ENCODE measurements around the gene CLDN6. TPM values are rescaled to one million over a fixed set of nuclear protein-coding genes. Genes with fewer than 3 reads are reported as not detected.
A peak's percentile ranks its signal among the peaks of the same experiment; 100 is the strongest.

Gene CLDN6
- total RNA-seq, 1 donor from 2014 or later = 33.0 TPM

- DNase-seq (ENCODE audit: low spot score) = no peak
- peaks cover 6% of the 10 kb centered on the region for H3K36me3 Mint-ChIP-seq (ENCODE audit: low read depth, unreplicated experiment)
- H3K4me1 Mint-ChIP-seq (ENCODE audit: unreplicated experiment) = peaks cover 3% of the 10 kb centered on the region
- peaks cover 13% of the 10 kb centered on the region for H3K27me3 Mint-ChIP-seq (ENCODE audit: unreplicated experiment)
- no peaks in the 10 kb centered on the region for H3K9me3 Mint-ChIP-seq (ENCODE audit: unreplicated experiment)
- H3K4me3 Mint-ChIP-seq (ENCODE audit: unreplicated experiment) = no peak overlapping the region
- no peak for TF ChIP-seq CTCF (IDR thresholded peaks at IDR 0.05; ENCODE audit: unreplicated experiment)
- H3K27ac Mint-ChIP-seq (ENCODE audit: unreplicated experiment) = no peak overlapping the region
Measured at GRCh38 chr16:3029491-3030221, 11.7 kb upstream of the CLDN6 start.

GRCh38 chr16:3028716-3029319 is 10.8 kb upstream of the CLDN6 start:
- Mint-ChIP-seq H3K9me3 (ENCODE audit: unreplicated experiment) (no peaks in the 10 kb centered on the region), H3K4me1 (ENCODE audit: unreplicated experiment) (peaks cover 5% of the 10 kb centered on the region), H3K36me3 (ENCODE audit: low read depth, unreplicated experiment) (peaks cover 6% of the 10 kb centered on the region), H3K4me3 (ENCODE audit: unreplicated experiment) (no peak overlapping the region), H3K27me3 (ENCODE audit: unreplicated experiment) (peaks cover 17% of the 10 kb centered on the region), H3K27ac (ENCODE audit: unreplicated experiment) (no peak overlapping the region)
- no peak for TF ChIP-seq CTCF (IDR thresholded peaks at IDR 0.05; ENCODE audit: unreplicated experiment)
- DNase-seq (ENCODE audit: low spot score) = no peak

- no peak overlapping the region for H3K4me3 Mint-ChIP-seq (ENCODE audit: unreplicated experiment)
- peaks cover 18% of the 10 kb centered on the region for H3K27me3 Mint-ChIP-seq (ENCODE audit: unreplicated experiment)
- H3K36me3 Mint-ChIP-seq (ENCODE audit: low read depth, unreplicated experiment) = peaks cover 6% of the 10 kb centered on the region
- peak; percentile 96 for DNase-seq (ENCODE audit: low spot score)
- TF ChIP-seq CTCF (IDR thresholded peaks at IDR 0.05; ENCODE audit: unreplicated experiment) = peak; percentile 85
- no peaks in the 10 kb centered on the region for H3K9me3 Mint-ChIP-seq (ENCODE audit: unreplicated experiment)
- no peak overlapping the region for H3K27ac Mint-ChIP-seq (ENCODE audit: unreplicated experiment)
- peaks cover 6% of the 10 kb centered on the region for H3K4me1 Mint-ChIP-seq (ENCODE audit: unreplicated experiment)
Measured at GRCh38 chr16:3027983-3028715, 10.2 kb upstream of the CLDN6 start.

- peaks cover 18% of the 10 kb centered on the region for H3K27me3 Mint-ChIP-seq (ENCODE audit: unreplicated experiment)
- no peaks in the 10 kb centered on the region for H3K9me3 Mint-ChIP-seq (ENCODE audit: unreplicated experiment)
- H3K36me3 Mint-ChIP-seq (ENCODE audit: low read depth, unreplicated experiment) = peaks cover 6% of the 10 kb centered on the region
- H3K27ac Mint-ChIP-seq (ENCODE audit: unreplicated experiment) = no peak overlapping the region
- DNase-seq (ENCODE audit: low spot score) = no peak
- peaks cover 11% of the 10 kb centered on the region for H3K4me1 Mint-ChIP-seq (ENCODE audit: unreplicated experiment)
- no peak for TF ChIP-seq CTCF (IDR thresholded peaks at IDR 0.05; ENCODE audit: unreplicated experiment)
- H3K4me3 Mint-ChIP-seq (ENCODE audit: unreplicated experiment) = no peak overlapping the region
Measured at GRCh38 chr16:3027489-3027795, 9.5 kb upstream of the CLDN6 start.
